Breast epithelium (tissue), 3 donors: ENCODE measurements around the gene ATP2B2.

ENCODE experiments used
- POLR2A ChIP-seq: fragments of 450-650 bp; IDR thresholded peaks from one replicate; pipeline ENCODE4 v1.6.1; 2016; ENCODE audit warnings: antibody characterized with exemption, mild to moderate bottlenecking, moderate library complexity
- POLR2AphosphoS5 ChIP-seq, 3 donors: sonication (generic); formaldehyde crosslinking; IDR thresholded peaks; one replicate each; pipeline ENCODE4 v1.6.1; 2017; ENCODE audit warnings: antibody characterized with exemption in 3 of 3
- TF ChIP-seq, protein P1 (sequence below), 3 donors: fragments of 450-650 bp; IDR thresholded peaks; one replicate each; pipeline ENCODE4 v1.5.1; 2016 to 2017; ENCODE audit warnings: antibody characterized with exemption in 3 of 3, mild to moderate bottlenecking in 3 of 3, moderate library complexity in 3 of 3

DNA sequence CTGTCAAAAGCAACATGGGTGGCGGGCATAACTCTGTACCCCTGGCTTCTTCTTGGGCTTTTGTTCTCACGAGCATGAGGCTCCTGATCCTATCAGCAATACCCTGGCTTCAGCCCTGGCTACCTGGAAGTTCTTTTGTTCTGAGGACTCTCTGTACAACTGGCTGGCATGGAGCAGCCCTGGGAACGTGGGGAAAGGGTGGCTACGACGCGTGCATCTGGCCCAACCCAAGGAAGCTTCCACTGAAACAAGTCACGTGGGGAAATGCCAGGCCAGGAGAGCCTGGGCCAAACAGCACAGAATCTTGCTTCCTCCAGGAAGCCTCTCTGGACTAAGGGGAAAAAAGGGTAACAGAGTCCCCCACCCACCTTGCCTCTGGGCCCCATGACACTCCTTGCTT, 22.7 kb upstream of the ATP2B2 start:
- TF ChIP-seq, protein P1, sequence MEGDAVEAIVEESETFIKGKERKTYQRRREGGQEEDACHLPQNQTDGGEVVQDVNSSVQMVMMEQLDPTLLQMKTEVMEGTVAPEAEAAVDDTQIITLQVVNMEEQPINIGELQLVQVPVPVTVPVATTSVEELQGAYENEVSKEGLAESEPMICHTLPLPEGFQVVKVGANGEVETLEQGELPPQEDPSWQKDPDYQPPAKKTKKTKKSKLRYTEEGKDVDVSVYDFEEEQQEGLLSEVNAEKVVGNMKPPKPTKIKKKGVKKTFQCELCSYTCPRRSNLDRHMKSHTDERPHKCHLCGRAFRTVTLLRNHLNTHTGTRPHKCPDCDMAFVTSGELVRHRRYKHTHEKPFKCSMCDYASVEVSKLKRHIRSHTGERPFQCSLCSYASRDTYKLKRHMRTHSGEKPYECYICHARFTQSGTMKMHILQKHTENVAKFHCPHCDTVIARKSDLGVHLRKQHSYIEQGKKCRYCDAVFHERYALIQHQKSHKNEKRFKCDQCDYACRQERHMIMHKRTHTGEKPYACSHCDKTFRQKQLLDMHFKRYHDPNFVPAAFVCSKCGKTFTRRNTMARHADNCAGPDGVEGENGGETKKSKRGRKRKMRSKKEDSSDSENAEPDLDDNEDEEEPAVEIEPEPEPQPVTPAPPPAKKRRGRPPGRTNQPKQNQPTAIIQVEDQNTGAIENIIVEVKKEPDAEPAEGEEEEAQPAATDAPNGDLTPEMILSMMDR (IDR thresholded peaks at IDR 0.05) = no peak
- TF ChIP-seq POLR2A (no peak), POLR2AphosphoS5 (IDR thresholded peaks at IDR 0.05) (no peak)
